B cell (primary cell): ENCODE results near the gene MLH1.

Source experiments
- CTCF ChIP-seq: fragments of 200-600 bp; IDR thresholded peaks from one replicate; pipeline ENCODE4 v1.8.0; 2022; ENCODE audit warnings: antibody characterized with exemption, mild to moderate bottlenecking
- EZH2 ChIP-seq: IDR thresholded peaks from 2 replicates; pipeline ENCODE4 v1.6.1; 2012; ENCODE audit warnings: borderline replicate concordance, low read depth, mild to moderate bottlenecking, moderate library complexity, low read length; ENCODE audit not compliant: insufficient read depth, poor library complexity, severe bottlenecking

- no peak for TF ChIP-seq CTCF
- TF ChIP-seq EZH2: no peak
These were observed 78.6 kb downstream of the MLH1 start for GRCh38 chr3:37071921-37072320.
